HCT116 (cell line): Measurements from ENCODE around the gene ITGBL1. TPM values are rescaled to one million over a fixed set of nuclear protein-coding genes. Genes with fewer than 3 reads are reported as not detected.

ENCODE experiments used
- ATAC-seq: fragments of 200-7000 bp; cut with Tn5 transposase; 2 replicates; pipeline ENCODE4 v1.9.1; 2020; ENCODE audit warnings: mild to moderate bottlenecking, moderate library complexity
- BruUV-seq: library from RNA; stranded (reverse); fragments of 400-500 nt; replicated peaks from 2 replicates; lab custom pipeline; 2021; lab: Mats Ljungman, UMichigan
- CTCF ChIA-PET: fragments of 300-600 bp; sonication (Branson Sonifier 250); formaldehyde crosslinking; loops from one replicate; lab custom pipeline; 2021; ENCODE audit warnings: antibody characterized with exemption; lab: Charles Lee
- POLR2A ChIA-PET: fragments of 300-600, 350-600 bp; sonication (Branson Sonifier 250); formaldehyde crosslinking; loops from one replicate; lab custom pipeline; 2021; ENCODE audit warnings: antibody characterized with exemption; lab: Charles Lee
- RAD21 ChIA-PET, 2 experiments: fragments of 300-600 bp; sonication (Branson Sonifier 250); formaldehyde crosslinking; loops; one replicate each; lab custom pipeline; 2023; ENCODE audit warnings: low total read pairs in 2 of 2; ENCODE audit not compliant: uncharacterized antibody in 2 of 2, unreplicated experiment in 2 of 2, low non-redundant PET in 1 of 2; lab: Charles Lee
- DNase-seq: peaks from one replicate; pipeline ENCODE4 v3.0.0-alpha.2; 2010; ENCODE audit warnings: low read depth, low spot score
- H2AFZ ChIP-seq: fragments of 200-600 bp; shearing (Covaris generic), sonication (generic); 2 replicates; pipeline ENCODE4 v1.6.1; 2017; ENCODE audit warnings: low read depth, mixed run types, mixed read lengths, antibody characterized with exemption, low read length; ENCODE audit not compliant: poor library complexity, severe bottlenecking
- H3K27ac ChIP-seq: 2 replicates; pipeline ENCODE4 v1.5.1; 2012; ENCODE audit warnings: low read depth, low read length
- H3K27me3 ChIP-seq: fragments of 200-600 bp; sonication (generic); 2 replicates; pipeline ENCODE4 v1.6.1; 2016; ENCODE audit warnings: mixed run types, low read length, mixed read lengths; ENCODE audit not compliant: insufficient read depth
- H3K36me3 ChIP-seq, 2 experiments: fragments of 200-500 bp in 1 of 2; fragments of 200-600 bp in 1 of 2; sonication (Bioruptor generic) in 1 of 2; sonication (generic) in 1 of 2; 2 replicates each; pipeline versions ENCODE4 v1.5.1 to v1.6.1; 2014 to 2016; ENCODE audit warnings: low read length in 2 of 2, inconsistent platforms in 1 of 2, mixed read lengths in 1 of 2, mixed run types in 1 of 2; ENCODE audit not compliant: insufficient read depth in 2 of 2, control insufficient read depth in 1 of 2
- H3K4me1 ChIP-seq, 2 experiments: fragments of 200-600 bp in 1 of 2; sonication (generic) in 1 of 2; 2 replicates each; pipeline versions ENCODE4 v1.5.1 to v1.6.1; 2012 to 2017; ENCODE audit warnings: low read length in 2 of 2, inconsistent platforms in 1 of 2, mild to moderate bottlenecking in 1 of 2, mixed read lengths in 1 of 2, mixed run types in 1 of 2, moderate library complexity in 1 of 2; ENCODE audit not compliant: insufficient read depth in 2 of 2, control insufficient read depth in 1 of 2
- H3K4me2 ChIP-seq: fragments of 200-600 bp; sonication (generic); 2 replicates; pipeline ENCODE4 v1.6.1; 2017; ENCODE audit warnings: mixed run types, low read length, mixed read lengths
- H3K4me3 ChIP-seq, 2 experiments: fragments of 200-600 bp in 1 of 2; sonication (generic) in 1 of 2; replicated peaks in 1 of 2; 2 replicates each; pipeline ENCODE4 v1.5.1; 2011 to 2016; ENCODE audit warnings: low read length in 2 of 2, control low read depth in 1 of 2, low read depth in 1 of 2, mild to moderate bottlenecking in 1 of 2, mixed read lengths in 1 of 2, mixed run types in 1 of 2
- H3K79me2 ChIP-seq: fragments of 200-600 bp; sonication (generic); 2 replicates; pipeline ENCODE4 v1.6.1; 2017; ENCODE audit warnings: mild to moderate bottlenecking, mixed run types, low read length, moderate library complexity, mixed read lengths; ENCODE audit not compliant: insufficient read depth
- H3K9ac ChIP-seq: fragments of 200-600 bp; sonication (generic); 2 replicates; pipeline ENCODE4 v1.6.1; 2016; ENCODE audit warnings: low read length, mixed read lengths
- H3K9me2 ChIP-seq: fragments of 200-600 bp; sonication (generic), shearing (Covaris generic); 2 replicates; pipeline ENCODE4 v1.6.1; 2017; ENCODE audit warnings: mixed run types, mild to moderate bottlenecking, moderate library complexity; ENCODE audit not compliant: insufficient read depth
- H3K9me3 ChIP-seq, 2 experiments: fragments of 200-500 bp in 1 of 2; fragments of 200-600 bp in 1 of 2; sonication (Bioruptor generic) in 1 of 2; sonication (generic) in 1 of 2; 2 replicates each; pipeline ENCODE4 v1.6.1; 2014 to 2017; ENCODE audit warnings: low read length in 2 of 2, mixed read lengths in 2 of 2, inconsistent platforms in 1 of 2, low read depth in 1 of 2, mild to moderate bottlenecking in 1 of 2, mixed run types in 1 of 2, moderate library complexity in 1 of 2; ENCODE audit not compliant: control insufficient read depth in 1 of 2, insufficient read depth in 1 of 2
- H4K20me1 ChIP-seq: fragments of 200-600 bp; sonication (generic), shearing (Covaris generic); 2 replicates; pipeline ENCODE4 v1.6.1; 2017; ENCODE audit warnings: mixed run types, mild to moderate bottlenecking, moderate library complexity; ENCODE audit not compliant: insufficient read depth
- ATF3 ChIP-seq: IDR thresholded peaks from 2 replicates; pipeline ENCODE4 v1.6.1; 2012
- CEBPB ChIP-seq: IDR thresholded peaks from 2 replicates; pipeline ENCODE4 v1.6.1; 2012; ENCODE audit warnings: low read depth
- CTCF ChIP-seq, 3 experiments: fragments of 200-600 bp in 1 of 3; sonication (generic) in 1 of 3; IDR thresholded peaks in 2 of 3; conservative IDR thresholded peaks in 1 of 3; 2 replicates each; pipeline ENCODE4 v1.5.1; 2012 to 2017; ENCODE audit warnings: low read depth in 2 of 3, low read length in 2 of 3, antibody characterized with exemption in 1 of 3, borderline replicate concordance in 1 of 3, control low read depth in 1 of 3, mild to moderate bottlenecking in 1 of 3, mixed read lengths in 1 of 3, mixed run types in 1 of 3, moderate library complexity in 1 of 3; ENCODE audit not compliant: insufficient read depth in 1 of 3
- EGR1 ChIP-seq: IDR thresholded peaks from 2 replicates; pipeline ENCODE4 v1.6.1; 2012; ENCODE audit warnings: low read depth
- ELF1 ChIP-seq: IDR thresholded peaks from 2 replicates; pipeline ENCODE4 v1.6.1; 2012; ENCODE audit warnings: low read depth, borderline replicate concordance
- EZH2phosphoT487 ChIP-seq: fragments of 200-600 bp; IDR thresholded peaks from 2 replicates; pipeline ENCODE4 v1.6.1; 2018; ENCODE audit warnings: antibody characterized with exemption, borderline replicate concordance
- FOSL1 ChIP-seq: IDR thresholded peaks from 2 replicates; pipeline ENCODE4 v1.6.1; 2012; ENCODE audit warnings: low read depth
- MAX ChIP-seq: IDR thresholded peaks from 2 replicates; pipeline ENCODE4 v1.6.1; 2012
- POLR2A ChIP-seq: IDR thresholded peaks from 2 replicates; pipeline ENCODE4 v1.7.0; 2011; ENCODE audit warnings: borderline replicate concordance; ENCODE audit not compliant: insufficient read depth, insufficient read length; ENCODE audit errors: extremely low read depth
- RAD21 ChIP-seq: IDR thresholded peaks from 2 replicates; pipeline ENCODE4 v1.6.1; 2012; ENCODE audit warnings: low read depth, mild to moderate bottlenecking
- SRF ChIP-seq: IDR thresholded peaks from 2 replicates; pipeline ENCODE4 v1.6.1; 2012; ENCODE audit warnings: low read depth
- YY1 ChIP-seq: IDR thresholded peaks from 2 replicates; pipeline ENCODE4 v1.6.1; 2011; ENCODE audit warnings: low read length, low read depth, moderate library complexity, mild to moderate bottlenecking; ENCODE audit not compliant: insufficient replicate concordance; ENCODE audit errors: extremely low read depth
- ZBTB33 ChIP-seq: IDR thresholded peaks from 2 replicates; pipeline ENCODE4 v1.6.1; 2011; ENCODE audit warnings: mild to moderate bottlenecking, low read length, moderate library complexity; ENCODE audit not compliant: insufficient replicate concordance; ENCODE audit errors: extremely low read depth
- ZFX ChIP-seq: fragments of 450-650 bp; IDR thresholded peaks from 2 replicates; pipeline ENCODE4 v1.6.1; 2017
- intact Hi-C: fragments of 100-400 bp; cut with micrococcal nuclease; formaldehyde crosslinking; loops from 2 replicates; pipeline ENCODE4 v1.10.0; 2022
- total RNA-seq: library from RNA; stranded (reverse); gene quantifications from one replicate; pipeline ENCODE4 v1.2.1, GENCODE V29; 2021; ENCODE audit not compliant: unreplicated experiment

ITGBL1 gene
- total RNA-seq, 1 experiment from 2014 or later, result 0.66 TPM

GRCh38 chr13:101424381-101425155, 27.9 kb upstream of the ITGBL1 start:
- H3K79me2 ChIP-seq, result no peaks in the 10 kb centered on the region
- ATAC-seq (no peak), DNase-seq (no peak)
- ChIA-PET RAD21 (no interaction called here), CTCF (no interaction called here), POLR2A (no interaction called here)
- no peaks in the 10 kb centered on the region for H3K9me2 ChIP-seq
- intact Hi-C loops, result no loop called here
- H2AFZ ChIP-seq, result no peak overlapping the region
- H3K4me3 ChIP-seq, result no peak overlapping the region
- TF ChIP-seq YY1 (no peak), CTCF (IDR thresholded peaks at IDR 0.05 in 2 of 3, conservative IDR thresholded peaks at IDR 0.05 in 1 of 3; ENCODE audit: borderline replicate concordance in 1 of 3, insufficient read depth in 1 of 3, low read depth in 2 of 3, low read length in 2 of 3) (no peak), EZH2phosphoT487 (no peak), ATF3 (no peak), MAX (no peak), FOSL1 (no peak), CEBPB (no peak), ZFX (no peak), RAD21 (no peak), ELF1 (no peak), EGR1 (no peak), ZBTB33 (no peak), POLR2A (no peak), SRF (no peak)
- no peak overlapping the region for H3K27ac ChIP-seq
- no peak overlapping the region for H3K9ac ChIP-seq
- no TSS peak for BruUV-seq
- no peaks in the 10 kb centered on the region for H3K4me1 ChIP-seq
- no peak overlapping the region for H3K4me2 ChIP-seq
- no peaks in the 10 kb centered on the region for H3K36me3 ChIP-seq
- H3K27me3 ChIP-seq, result no peaks in the 10 kb centered on the region
- peaks cover 0 to 9% of the 10 kb centered on the region in 2 experiments; a peak in 1 of 4 replicates for H3K9me3 ChIP-seq
- no peaks in the 10 kb centered on the region for H4K20me1 ChIP-seq
